GM21723 (cell line): ENCODE measurements around the gene OR51B4.
A peak's percentile ranks its signal among the peaks of the same experiment; 100 is the strongest.
"Not testable (repeated sequence)": the region's sequence is repeated elsewhere in the genome, so short reads cannot be mapped to it uniquely, and the experiment has no call there.

ENCODE experiments used
- ATAC-seq: cut with Tn5 transposase; IDR thresholded peaks from one replicate; pipeline ENCODE4 v1.9.1; 2021; ENCODE audit warnings: mild to moderate bottlenecking, moderate library complexity; ENCODE audit not compliant: unreplicated experiment

OR51B4 gene

DNA sequence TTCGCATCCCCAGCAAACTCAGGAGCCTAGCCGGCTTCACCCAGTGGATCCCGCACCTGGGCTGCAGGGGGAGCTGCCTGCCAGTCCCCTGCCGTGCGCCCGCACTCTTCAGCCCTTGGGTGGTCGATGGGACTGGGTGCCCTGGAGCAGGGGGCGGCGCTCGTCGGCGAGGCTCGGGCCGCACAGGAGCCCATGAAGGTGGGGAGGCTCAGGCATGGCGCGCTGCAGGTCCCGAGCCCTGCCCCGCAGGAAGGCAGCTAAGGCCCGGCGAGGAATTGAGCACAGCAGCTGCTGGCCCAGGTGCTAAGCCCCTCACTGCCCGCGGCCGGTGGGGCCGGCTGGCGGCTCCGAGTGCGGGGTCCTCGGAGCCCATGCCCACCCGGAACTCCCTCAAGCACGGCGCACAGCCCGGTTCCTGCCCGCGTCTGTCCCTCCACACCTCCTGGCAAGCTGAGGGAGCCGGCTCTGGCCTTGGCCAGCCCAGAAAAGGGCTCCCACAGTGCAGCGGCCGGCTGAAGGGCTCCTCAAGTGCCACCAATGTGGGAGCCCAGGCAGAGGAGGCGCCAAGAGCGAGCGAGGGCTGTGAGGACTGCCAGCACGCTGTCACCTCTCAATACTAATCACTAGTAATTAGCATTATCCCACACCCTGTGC is 7.3 kb downstream of the OR51B4 start:
- not testable (repeated sequence) for ATAC-seq

DNA sequence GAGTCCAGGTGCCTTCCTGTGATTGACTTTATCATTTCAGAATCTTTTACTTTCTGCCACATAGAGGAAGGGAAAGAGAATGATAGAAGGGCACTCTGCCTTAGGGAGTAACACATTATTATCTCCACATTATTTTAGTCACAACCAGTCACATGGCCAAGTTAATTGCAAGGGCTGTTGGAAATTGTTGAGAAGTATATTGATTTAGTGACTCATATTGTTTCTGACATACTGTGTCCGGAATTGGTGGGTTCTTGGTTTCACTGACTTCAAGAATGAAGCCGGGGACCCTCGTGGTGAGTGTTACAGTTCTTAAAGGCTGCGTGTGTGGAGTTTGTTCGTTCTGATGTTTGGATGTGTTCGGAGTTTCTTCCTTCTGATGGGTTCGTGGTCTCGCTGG is 8.7 kb downstream of the OR51B4 start:
- ATAC-seq, result no peak

- peak; percentile 95 for ATAC-seq
Observed at GRCh38 chr11:5291207-5291838, 10.4 kb downstream of the OR51B4 start.

- no peak for ATAC-seq
Observed at GRCh38 chr11:5290106-5290505, 11.6 kb downstream of the OR51B4 start.

GRCh38 chr11:5289696-5290095 is 12.1 kb downstream of the OR51B4 start:
- no peak for ATAC-seq

- ATAC-seq, result no peak
Observed at GRCh38 chr11:5288906-5289550, 12.7 kb downstream of the OR51B4 start.

- ATAC-seq, result no peak
Observed at GRCh38 chr11:5288108-5288905, 13.4 kb downstream of the OR51B4 start.

GRCh38 chr11:5286901-5287300 is 14.8 kb downstream of the OR51B4 start:
- no peak for ATAC-seq

DNA sequence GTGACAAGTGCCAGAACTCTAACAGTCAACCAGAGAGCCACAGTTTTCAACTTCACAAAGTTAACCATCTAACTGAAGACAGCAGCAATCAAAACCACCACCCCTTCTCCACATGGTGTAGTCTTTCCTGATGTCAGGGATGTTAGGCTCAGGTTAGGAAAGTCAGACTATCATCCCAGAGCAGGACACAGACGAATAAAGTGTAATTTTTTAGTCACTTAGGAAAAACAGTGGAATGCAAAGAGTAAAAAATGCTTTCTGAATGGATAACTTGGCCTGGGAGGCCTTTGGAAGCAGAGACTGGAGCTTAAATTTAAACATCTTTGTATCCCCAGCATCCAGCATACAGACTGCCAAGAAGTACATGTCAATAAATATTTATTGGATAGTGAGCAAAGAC is 15.4 kb downstream of the OR51B4 start:
- no peak for ATAC-seq

DNA sequence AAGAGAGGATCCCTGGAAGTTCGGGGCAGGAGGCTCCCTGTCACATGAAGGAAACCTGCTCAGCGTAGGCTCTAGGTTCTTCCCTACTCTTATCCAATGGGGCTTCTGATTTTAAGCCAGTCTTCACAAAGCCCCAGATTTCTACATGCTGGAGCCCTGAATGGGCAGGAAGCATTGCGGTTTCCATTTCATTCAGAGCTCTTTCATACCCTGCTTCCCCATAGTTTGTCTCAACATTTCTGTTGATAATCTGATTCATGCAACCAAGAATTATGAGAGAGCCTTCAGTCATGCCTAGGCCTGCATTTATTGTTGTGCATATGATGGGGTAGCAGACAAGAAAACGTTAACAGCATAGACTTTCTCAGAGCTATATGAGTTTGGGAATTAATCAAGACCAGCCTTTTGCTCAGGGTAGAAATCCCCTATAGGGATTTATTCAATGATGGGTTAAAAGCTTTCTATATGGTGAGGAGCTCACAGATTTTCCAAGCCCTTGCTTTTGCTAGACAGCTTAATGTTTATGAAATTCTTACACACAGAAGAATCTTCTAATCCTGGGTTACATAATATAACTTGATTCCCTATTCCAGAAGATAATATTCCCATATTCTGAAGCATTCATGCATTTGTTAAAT is 15.9 kb downstream of the OR51B4 start:
- ATAC-seq, result no peak

GRCh38 chr11:5284637-5285036 is 17.1 kb downstream of the OR51B4 start:
- no peak for ATAC-seq

DNA sequence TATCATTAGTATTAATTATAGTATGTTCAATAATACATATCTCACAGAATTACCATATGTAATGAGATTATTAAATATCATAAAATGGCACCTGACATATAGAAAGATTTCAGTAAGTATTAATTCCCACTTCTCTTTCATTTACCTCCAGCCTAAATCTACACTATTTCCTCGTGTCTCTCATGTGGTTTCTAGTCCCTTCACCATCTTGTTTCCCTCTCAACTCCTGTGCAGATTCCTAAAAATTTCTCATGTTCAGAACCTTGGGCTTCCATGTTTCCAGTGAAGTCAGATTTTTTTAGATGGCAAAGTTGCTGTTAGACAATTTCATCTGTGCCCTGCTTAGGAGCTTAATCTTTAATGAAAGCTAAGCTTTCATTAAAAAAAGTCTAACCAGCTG is 17.9 kb downstream of the OR51B4 start:
- no peak for ATAC-seq

DNA sequence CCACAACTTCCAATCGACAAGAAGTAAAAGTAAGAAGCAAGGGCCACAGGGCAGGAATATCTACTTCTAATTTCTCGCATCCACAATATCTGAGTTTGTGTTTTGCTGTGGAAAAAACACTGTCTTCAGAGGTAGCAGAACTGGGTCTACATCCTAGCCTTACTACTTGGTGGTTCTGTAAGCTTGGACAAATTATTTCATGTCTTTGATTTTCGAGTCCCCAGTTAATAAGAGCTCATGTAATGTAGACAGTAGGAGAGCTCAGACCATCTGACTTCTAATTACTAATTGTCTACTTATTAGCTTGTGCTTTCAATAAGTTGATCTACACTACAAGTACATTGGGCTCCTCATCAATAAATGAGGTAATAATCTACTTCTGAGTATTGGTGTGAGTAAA is 18.7 kb downstream of the OR51B4 start:
- ATAC-seq, result no peak

- ATAC-seq, result no peak
Observed at GRCh38 chr11:5282628-5283027, 19.1 kb downstream of the OR51B4 start.

DNA sequence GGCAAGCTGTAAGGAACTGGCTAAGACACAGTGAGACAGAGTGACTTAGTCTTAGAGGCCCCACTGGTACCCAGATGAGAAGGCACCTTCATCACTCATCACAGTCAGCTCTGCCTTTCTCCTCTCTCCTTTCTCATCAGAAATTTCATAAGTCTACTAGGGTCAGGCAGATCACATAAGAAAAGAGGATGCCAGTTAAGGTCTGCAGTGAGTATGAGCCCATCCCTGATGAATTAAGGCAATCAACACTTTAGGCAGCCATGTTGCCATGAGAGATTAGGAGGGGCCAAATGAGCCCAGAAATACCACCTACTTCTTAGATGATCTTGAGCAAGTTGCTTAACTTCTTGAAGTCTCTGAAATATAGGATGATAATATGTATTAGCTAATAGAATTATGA is 20.1 kb downstream of the OR51B4 start:
- ATAC-seq, result no peak

GRCh38 chr11:5280582-5281102 is 21.1 kb downstream of the OR51B4 start:
- peak; percentile 93 for ATAC-seq

DNA sequence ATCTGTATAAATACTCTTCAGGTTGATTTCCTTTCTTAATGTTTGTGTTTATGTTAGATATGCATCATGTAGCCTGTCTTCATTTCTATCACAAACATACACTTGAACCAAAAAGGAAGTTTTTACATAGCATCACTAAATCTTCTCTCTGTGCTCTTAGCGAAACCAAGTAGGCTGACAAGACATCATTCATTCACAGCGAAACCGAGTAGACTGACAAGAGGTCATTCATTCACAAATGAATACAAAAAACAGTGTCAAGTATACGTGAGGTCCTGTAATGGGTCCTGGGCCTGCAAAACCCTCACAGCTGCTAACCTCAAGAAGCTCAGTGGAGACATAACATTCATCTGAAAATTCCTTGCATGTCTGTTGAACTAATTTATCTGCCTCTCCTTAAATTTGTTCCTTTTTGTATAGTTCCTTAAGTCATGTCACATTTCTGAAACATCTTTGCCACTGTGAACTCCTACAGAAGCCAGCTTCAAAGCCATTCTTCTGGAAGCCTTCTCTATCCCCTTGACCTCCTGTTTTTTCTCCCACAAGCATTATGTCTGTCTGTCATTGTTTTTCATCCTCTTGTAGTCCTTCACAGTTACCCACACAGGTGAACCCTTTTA is 22.2 kb downstream of the OR51B4 start:
- no peak for ATAC-seq

- no peak for ATAC-seq
Observed at GRCh38 chr11:5277807-5278382, 23.9 kb downstream of the OR51B4 start.

GRCh38 chr11:5276697-5277096 is 25.0 kb downstream of the OR51B4 start:
- ATAC-seq, result no peak
